IPS-18c (cell line): ENCODE data around the gene SLC26A5.
"Not testable (repeated sequence)": the region's sequence is repeated elsewhere in the genome, so short reads cannot be mapped to it uniquely, and the experiment has no call there.

ENCODE experiments used
- H3K4me3 ChIP-seq: 2 replicates; pipeline ENCODE4 v1.7.0; 2013; ENCODE audit warnings: low read depth, mild to moderate bottlenecking, low read length, moderate library complexity; ENCODE audit not compliant: insufficient read depth
- H3K9me3 ChIP-seq: one replicate; pipeline ENCODE4 v1.6.1; 2013; ENCODE audit warnings: mild to moderate bottlenecking, low read length, moderate library complexity; ENCODE audit not compliant: control insufficient read depth, insufficient read depth

The SLC26A5 gene

DNA sequence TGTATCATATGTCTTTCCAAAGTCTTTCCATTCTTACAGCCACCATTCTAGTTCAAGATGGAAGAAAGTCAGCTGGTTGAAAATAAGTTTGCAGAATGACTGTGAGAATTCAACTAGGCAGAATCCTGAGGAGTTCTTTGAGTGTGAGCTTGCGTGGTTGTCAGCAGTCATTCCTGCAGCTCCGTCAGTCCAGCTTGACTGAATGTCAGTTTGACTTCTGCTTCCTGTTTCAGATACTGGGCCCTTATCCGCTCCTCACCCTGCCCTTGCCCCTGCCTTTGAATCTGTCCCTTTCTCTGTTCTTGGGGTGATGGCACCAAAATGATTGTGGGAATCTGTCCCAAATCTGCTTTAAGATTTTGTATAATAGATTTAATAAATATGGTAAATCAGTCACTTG is 27.8 kb downstream of the SLC26A5 start:
- Histone ChIP-seq H3K4me3 (no peak overlapping the region), H3K9me3 (no peaks in the 10 kb centered on the region)

DNA sequence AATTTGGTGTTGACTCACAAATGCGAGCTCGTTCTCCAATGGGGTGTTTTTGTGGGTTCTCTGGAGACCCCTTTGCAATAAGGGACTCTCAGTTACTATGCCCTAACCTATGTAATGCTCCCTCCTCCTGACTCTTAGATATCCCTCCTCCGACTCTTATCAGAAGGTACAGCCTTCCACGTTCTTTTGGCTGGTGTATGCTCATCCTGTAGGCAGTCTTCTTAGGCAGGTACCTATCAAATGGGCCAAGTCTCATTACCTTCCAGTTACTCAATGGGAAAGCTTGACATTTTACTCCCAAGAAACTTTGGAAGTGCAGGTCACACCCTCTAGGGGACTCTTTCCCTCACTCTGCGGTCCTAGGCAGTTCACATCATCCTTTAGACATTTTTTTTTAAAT is 32.6 kb downstream of the SLC26A5 start:
- Histone ChIP-seq H3K9me3 (no peaks in the 10 kb centered on the region), H3K4me3 (no peak overlapping the region)

DNA sequence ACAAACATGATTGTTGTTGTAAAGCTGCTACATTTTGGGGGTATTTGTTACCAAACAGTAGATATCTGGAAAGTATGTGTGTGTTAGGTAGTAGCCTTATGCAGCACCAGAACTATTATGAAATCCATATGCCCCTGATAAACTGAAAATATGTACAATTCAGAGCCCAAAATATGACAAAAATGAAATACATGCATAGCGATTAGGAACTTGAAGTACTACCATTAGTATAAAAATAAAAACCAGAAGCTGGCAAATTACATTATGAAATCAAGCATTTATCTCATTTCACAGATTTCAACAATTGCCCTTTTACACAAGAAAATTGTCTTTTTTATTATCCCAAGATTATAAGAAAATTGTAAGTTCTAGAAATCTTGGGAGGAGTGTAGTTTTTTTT is 33.9 kb downstream of the SLC26A5 start:
- H3K4me3 ChIP-seq = no peak overlapping the region

GRCh38 chr7:103405789-103406613 is 40.0 kb downstream of the SLC26A5 start:
- H3K9me3 ChIP-seq, H3K4me3 ChIP-seq: not testable (repeated sequence)

More for the DNA sequence above, 33.9 kb downstream of the SLC26A5 start:
- H3K9me3 ChIP-seq = no peaks in the 10 kb centered on the region

DNA sequence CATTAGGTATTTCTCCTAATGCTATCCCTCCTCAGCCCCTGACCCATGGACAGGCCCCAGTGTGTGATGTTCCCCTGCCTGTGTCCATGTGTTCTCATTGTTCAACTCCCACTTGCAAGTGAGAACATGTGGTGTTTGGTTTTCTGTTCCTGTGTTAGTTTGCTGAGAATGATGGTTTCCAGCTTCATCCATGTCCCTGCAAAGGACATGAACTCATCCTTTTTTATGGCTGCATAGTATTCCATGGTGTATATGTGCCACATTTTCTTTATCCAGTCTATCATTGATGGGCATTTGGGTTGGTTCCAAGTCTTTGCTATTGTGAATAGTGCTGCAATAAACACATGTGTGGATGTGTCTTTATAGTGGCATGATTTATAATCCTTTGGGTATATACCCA is 46.3 kb downstream of the SLC26A5 start:
- H3K9me3 ChIP-seq, H3K4me3 ChIP-seq: not testable (repeated sequence)

- no peak overlapping the region for H3K4me3 ChIP-seq
- no peaks in the 10 kb centered on the region for H3K9me3 ChIP-seq
Observed at GRCh38 chr7:103398483-103399127, 47.4 kb downstream of the SLC26A5 start.

GRCh38 chr7:103396471-103396870 is 49.5 kb downstream of the SLC26A5 start:
- H3K4me3 ChIP-seq = no peak overlapping the region
- no peaks in the 10 kb centered on the region for H3K9me3 ChIP-seq

- Histone ChIP-seq H3K4me3 (no peak overlapping the region), H3K9me3 (no peaks in the 10 kb centered on the region)
Observed at GRCh38 chr7:103395071-103395470, 50.9 kb downstream of the SLC26A5 start.

DNA sequence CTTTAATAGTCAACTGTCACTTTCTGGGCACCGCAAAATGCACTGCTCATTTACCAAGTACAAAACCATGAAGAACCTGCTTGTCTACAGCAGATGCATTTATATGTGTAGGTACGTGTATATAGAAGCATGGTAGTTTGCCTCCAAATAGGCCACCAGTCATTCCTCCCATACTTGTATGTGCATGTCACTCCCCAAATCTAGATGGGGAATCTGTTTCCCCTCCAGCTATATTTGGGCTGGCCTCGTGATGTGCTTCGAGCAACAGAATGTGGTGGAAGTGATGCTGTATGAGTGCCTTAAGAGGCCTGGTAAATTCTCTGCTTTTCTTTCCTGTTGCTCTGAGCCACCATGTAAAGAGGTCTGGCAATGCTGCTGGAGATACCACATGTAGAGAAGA is 51.4 kb downstream of the SLC26A5 start:
- Histone ChIP-seq H3K9me3 (no peaks in the 10 kb centered on the region), H3K4me3 (no peak overlapping the region)

DNA sequence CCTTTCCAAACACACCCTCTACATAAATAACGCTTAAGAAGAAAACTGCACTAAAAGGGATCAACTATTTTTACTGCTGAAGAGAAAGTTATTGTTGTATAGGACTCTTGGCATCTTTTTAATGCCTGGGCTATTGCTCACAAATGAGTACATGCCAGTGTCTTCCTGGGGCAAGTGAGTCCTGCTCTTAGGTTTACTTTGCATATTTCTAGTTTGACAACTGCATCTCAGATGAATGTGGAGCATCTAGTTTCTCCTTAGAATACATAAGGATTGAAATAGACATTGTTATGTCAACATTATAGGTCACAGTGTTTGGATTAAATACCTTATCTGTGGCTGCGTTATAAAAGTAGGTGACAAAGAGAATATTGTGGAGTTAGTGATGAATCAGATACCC is 54.0 kb downstream of the SLC26A5 start:
- no peaks in the 10 kb centered on the region for H3K9me3 ChIP-seq
- no peak overlapping the region for H3K4me3 ChIP-seq

GRCh38 chr7:103391150-103391549 is 54.9 kb downstream of the SLC26A5 start:
- Histone ChIP-seq H3K4me3 (no peak overlapping the region), H3K9me3 (no peaks in the 10 kb centered on the region)

- no peaks in the 10 kb centered on the region for H3K9me3 ChIP-seq
Observed at GRCh38 chr7:103389263-103389662, 56.7 kb downstream of the SLC26A5 start.

GRCh38 chr7:103388469-103389140 is 57.4 kb downstream of the SLC26A5 start:
- H3K9me3 ChIP-seq = no peaks in the 10 kb centered on the region
- no peak overlapping the region for H3K4me3 ChIP-seq

More at GRCh38 chr7:103389263-103389662, 56.7 kb downstream of the SLC26A5 start:
- H3K4me3 ChIP-seq = no peak overlapping the region

DNA sequence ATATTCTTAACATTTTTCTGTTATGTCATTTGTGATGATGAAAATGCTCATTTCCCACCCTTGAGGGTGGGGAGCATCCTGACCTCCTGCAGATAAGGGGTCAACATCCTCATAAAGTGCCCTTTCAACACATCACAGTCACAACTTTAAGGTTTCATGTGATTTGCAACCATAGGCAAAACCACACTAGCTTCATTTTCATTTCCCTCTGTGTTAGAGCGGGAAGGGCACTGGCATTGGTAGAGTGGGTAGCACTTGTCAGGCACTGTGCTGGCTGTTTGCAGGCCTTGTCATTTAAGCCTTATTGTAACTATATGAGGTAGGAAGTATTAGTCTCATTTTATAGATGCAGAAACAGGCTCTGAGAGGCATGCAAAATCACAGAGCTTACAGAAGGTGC is 58.8 kb downstream of the SLC26A5 start:
- Histone ChIP-seq H3K4me3 (no peak overlapping the region), H3K9me3 (no peaks in the 10 kb centered on the region)

DNA sequence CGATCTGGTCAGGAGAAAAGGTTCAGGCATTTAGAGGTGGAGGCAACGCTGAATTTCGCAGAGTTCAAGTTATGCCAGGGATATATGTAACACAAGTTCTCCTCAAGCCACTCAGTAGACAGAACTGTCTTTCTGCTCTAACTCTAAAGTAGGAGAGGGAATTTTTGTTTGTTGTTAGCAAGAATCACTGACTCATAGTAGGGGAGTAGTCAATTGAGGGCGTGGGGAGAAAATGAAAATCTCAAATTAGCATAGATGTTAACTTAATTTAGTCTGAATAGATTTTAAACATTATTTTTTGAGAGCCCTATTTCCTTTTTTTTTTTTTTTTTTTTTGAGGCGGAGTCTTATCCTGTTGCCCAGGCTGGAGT is 64.0 kb downstream of the SLC26A5 start:
- Histone ChIP-seq H3K4me3 (no peak overlapping the region), H3K9me3 (no peaks in the 10 kb centered on the region)

- H3K9me3 ChIP-seq = no peaks in the 10 kb centered on the region
Observed at GRCh38 chr7:103381280-103382031, 64.6 kb downstream of the SLC26A5 start.

GRCh38 chr7:103380395-103381191 is 65.4 kb downstream of the SLC26A5 start:
- H3K4me3 ChIP-seq = no peak overlapping the region
- H3K9me3 ChIP-seq = no peaks in the 10 kb centered on the region

More at GRCh38 chr7:103381280-103382031, 64.6 kb downstream of the SLC26A5 start:
- no peak overlapping the region for H3K4me3 ChIP-seq
